ENCODE measurements around the gene APOB. TPM values are rescaled to one million over a fixed set of nuclear protein-coding genes. Genes with fewer than 3 reads are reported as not detected.

Gene APOB
- total and polyA plus RNA-seq, 2 of the 8 experiments (the other 6 are each of a cell fraction or from before 2014, with no cell fraction given): 0.15 to 0.61 TPM

DNA sequence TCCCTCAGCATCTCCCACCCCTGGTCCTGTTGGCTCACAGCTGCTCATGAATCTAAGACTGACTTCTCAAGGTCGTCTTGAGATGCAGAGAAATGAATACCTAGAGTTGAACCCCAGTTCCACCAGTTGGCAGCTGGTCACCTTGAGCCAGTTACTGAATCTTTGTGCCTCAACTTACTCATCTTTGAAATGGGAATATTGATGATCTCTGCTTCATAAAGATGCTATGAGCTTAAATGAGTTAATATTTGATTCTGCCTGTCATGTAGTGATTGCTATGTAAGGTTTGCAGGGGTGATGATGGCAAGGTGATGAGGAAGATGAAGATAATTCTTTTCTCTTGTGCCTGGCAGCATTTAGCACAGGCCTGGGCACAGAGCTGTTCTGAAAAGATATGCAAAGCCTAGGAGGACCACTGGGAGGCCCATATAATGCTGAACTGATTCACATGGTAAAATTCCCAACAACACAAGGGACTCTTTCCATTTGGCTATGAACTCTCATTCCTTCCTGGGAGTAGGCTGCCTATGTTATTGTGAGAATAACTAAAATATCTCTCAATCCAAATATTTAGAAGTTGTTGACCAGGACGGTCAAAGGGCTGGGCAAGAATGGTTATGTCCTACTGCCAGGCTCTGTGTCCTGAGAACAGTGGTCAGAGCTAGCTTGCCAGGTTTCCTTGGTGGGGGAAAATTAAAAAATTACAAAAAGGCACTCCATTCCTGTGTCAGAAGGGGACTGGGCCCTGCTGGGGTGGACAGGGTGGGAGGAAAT lies 70.9 kb downstream of the APOB start:
- no peak overlapping the region for H4K8ac ChIP-seq (ENCODE audit: extremely low read depth, insufficient read depth, low read length)
- no peak for TF ChIP-seq CBX8 (IDR thresholded peaks at IDR 0.05; ENCODE audit: borderline replicate concordance, low read depth, low read length)
- no peak for TF ChIP-seq TCF12 (IDR thresholded peaks at IDR 0.05; ENCODE audit: low read depth, low read length)
- no peak for TF ChIP-seq SIX5 (IDR thresholded peaks at IDR 0.05; ENCODE audit: low read depth, low read length)
- TF ChIP-seq CTBP2 (IDR thresholded peaks at IDR 0.05; ENCODE audit: borderline replicate concordance, insufficient read depth, insufficient read length, low read length): no peak
- no peak for TF ChIP-seq EZH2 (IDR thresholded peaks at IDR 0.05; ENCODE audit: low read depth, low read length, severe bottlenecking)
- TF ChIP-seq, protein P1, sequence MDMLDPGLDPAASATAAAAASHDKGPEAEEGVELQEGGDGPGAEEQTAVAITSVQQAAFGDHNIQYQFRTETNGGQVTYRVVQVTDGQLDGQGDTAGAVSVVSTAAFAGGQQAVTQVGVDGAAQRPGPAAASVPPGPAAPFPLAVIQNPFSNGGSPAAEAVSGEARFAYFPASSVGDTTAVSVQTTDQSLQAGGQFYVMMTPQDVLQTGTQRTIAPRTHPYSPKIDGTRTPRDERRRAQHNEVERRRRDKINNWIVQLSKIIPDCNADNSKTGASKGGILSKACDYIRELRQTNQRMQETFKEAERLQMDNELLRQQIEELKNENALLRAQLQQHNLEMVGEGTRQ (IDR thresholded peaks at IDR 0.05; ENCODE audit: low read length): no peak
- TF ChIP-seq POLR2A (IDR thresholded peaks at IDR 0.05; ENCODE audit: control extremely low read depth in 1 of 2, low read depth in 2 of 2, low read length in 2 of 2): no peak
- no peak for TF ChIP-seq HDAC6 (IDR thresholded peaks at IDR 0.05; ENCODE audit: low read depth, low read length)
- TF ChIP-seq TBP (IDR thresholded peaks at IDR 0.05; ENCODE audit: low read depth, low read length): no peak

More for the DNA sequence above, 70.9 kb downstream of the APOB start:
- Histone ChIP-seq H3K18ac (ENCODE audit: extremely low read depth, low read length) (no peak overlapping the region), H4K20me1 (replicated peaks in 1 of 2; ENCODE audit: control insufficient read depth in 1 of 2, insufficient read depth in 2 of 2, low read length in 2 of 2) (no peaks in the 10 kb centered on the region), H2BK15ac (ENCODE audit: low read length) (no peak overlapping the region), H2AK5ac (ENCODE audit: low read depth, low read length) (no peak overlapping the region), H3K9me3 (ENCODE audit: insufficient read depth in 2 of 2, low read depth in 1 of 2, low read length in 1 of 2) (no peaks in the 10 kb centered on the region), H4K5ac (ENCODE audit: insufficient read length, low read depth, low read length) (no peak overlapping the region), H3K4me3 (ENCODE audit: extremely low read depth in 1 of 4, insufficient read depth in 2 of 4, low read depth in 3 of 4, low read length in 4 of 4) (no peak overlapping the region), H3K4me2 (ENCODE audit: insufficient read depth in 1 of 2, low read depth in 2 of 2, low read length in 2 of 2) (no peak overlapping the region), H2BK12ac (ENCODE audit: low read depth, low read length) (no peak overlapping the region), H2BK120ac (replicated peaks; ENCODE audit: low read depth, low read length) (no peak overlapping the region), H3K27me3 (replicated peaks in 1 of 4; ENCODE audit: control insufficient read depth in 3 of 4, extremely low read depth in 1 of 4, insufficient read depth in 3 of 4, low read length in 3 of 4) (no peaks in the 10 kb centered on the region), H3K14ac (ENCODE audit: insufficient read length) (no peak overlapping the region), H3K4ac (replicated peaks; ENCODE audit: insufficient read length, low read depth, low read length) (no peak overlapping the region), H3K27ac (ENCODE audit: low read depth, low read length) (no peak overlapping the region), H2AFZ (ENCODE audit: low read length) (no peak overlapping the region), H2BK20ac (ENCODE audit: low read length) (no peak overlapping the region), H3K23me2 (ENCODE audit: low read depth, low read length) (no peaks in the 10 kb centered on the region), H3K4me1 (replicated peaks in 1 of 4; ENCODE audit: control insufficient read depth in 3 of 4, insufficient read depth in 4 of 4, low read length in 3 of 4) (no peaks in the 10 kb centered on the region), H3K36me3 (ENCODE audit: control insufficient read depth in 2 of 4, insufficient read depth in 4 of 4, low read length in 3 of 4) (no peaks in the 10 kb centered on the region), H3K79me1 (ENCODE audit: low read depth, low read length) (no peaks in the 10 kb centered on the region), H3K9ac (replicated peaks in 1 of 4; ENCODE audit: extremely low read depth in 1 of 4, low read depth in 3 of 4, low read length in 3 of 4) (no peak overlapping the region), H3K79me2 (ENCODE audit: control insufficient read depth in 1 of 2, insufficient read depth in 2 of 2, low read length in 2 of 2) (no peaks in the 10 kb centered on the region), H2BK5ac (ENCODE audit: low read depth, low read length) (no peak overlapping the region), H3K56ac (replicated peaks; ENCODE audit: insufficient read length, low read depth, low read length) (no peak overlapping the region), H3K23ac (ENCODE audit: insufficient read length) (no peak overlapping the region), H4K91ac (replicated peaks; ENCODE audit: insufficient read length, low read length) (no peak overlapping the region)
- ChIA-PET POLR2A (ENCODE audit: partially characterized antibody) (no interaction called here), CTCF (ENCODE audit: partially characterized antibody) (interaction anchor here (1.6 to 3.0 kb wide), 3 partner anchors 10 to 296 kb away, joined by 5 to 22 read pairs (median 13); no protein-coding TSS in a partner anchor)
- no peak for FAIRE-seq
- DNase-seq (ENCODE audit: low read depth in 1 of 2, low spot score in 2 of 2): no peak
- 91% methylated on average over 2 of the region's 2 CpGs; no CpG with 5 or more reads in 1 of the 2 experiments for WGBS, 2 experiments (ENCODE audit: extremely low coverage in 1 of 2, insufficient coverage in 1 of 2, insufficient read length in 1 of 2, insufficient replicate concordance in 2 of 2, low coverage in 1 of 2, low lambda C conversion rate in 2 of 2, missing lambda C conversion rate in 1 of 2)

Data from H1 (cell line).